ENCODE data around the gene SLC43A1.

- TF ChIP-seq ZNF274 (IDR thresholded peaks at IDR 0.05; ENCODE audit: low read depth, low read length) (no peak), YY1 (IDR thresholded peaks at IDR 0.05; ENCODE audit: insufficient read depth, insufficient read length) (no peak)
Observed at GRCh38 chr11:57439786-57440185, 75.7 kb downstream of the SLC43A1 start.

All from NT2/D1 (cell line).